Transverse colon (tissue), 4 donors: Measurements from ENCODE around the gene ARAP1. TPM values are rescaled to one million over a fixed set of nuclear protein-coding genes. Genes with fewer than 3 reads are reported as not detected.

Experiments
- DNase-seq: peaks from one replicate; pipeline ENCODE4 v3.0.0-alpha.2; 2019
- H3K27ac ChIP-seq, 4 donors: fragments of 200-600 bp; sonication (generic); 2 replicates each; pipeline ENCODE4 v1.5.1; 2016 to 2018; ENCODE audit warnings: inconsistent platforms in 4 of 4
- H3K27me3 ChIP-seq: fragments of 200-600 bp; sonication (generic); 2 replicates; pipeline ENCODE4 v1.5.1; 2017; ENCODE audit warnings: inconsistent platforms
- H3K36me3 ChIP-seq, 4 donors: fragments of 200-600 bp; sonication (generic); 2 replicates each; pipeline ENCODE4 v1.5.1; 2017 to 2019; ENCODE audit warnings: inconsistent platforms in 4 of 4
- H3K4me1 ChIP-seq, 4 donors: fragments of 200-600 bp; sonication (generic); 2 replicates each; pipeline ENCODE4 v1.5.1; 2017 to 2020; ENCODE audit warnings: inconsistent platforms in 4 of 4
- H3K4me3 ChIP-seq, 4 donors: fragments of 200-600 bp; sonication (generic); 1 replicate in 1 of 4; 2 replicates in 3 of 4; pipeline versions ENCODE4 v1.5.1 to v1.6.1; 2017 to 2019; ENCODE audit warnings: inconsistent platforms in 4 of 4
- H3K9me3 ChIP-seq, 2 donors: fragments of 200-600 bp; sonication (generic); 2 replicates each; pipeline ENCODE4 v1.5.1; 2017 to 2019; ENCODE audit warnings: inconsistent platforms in 2 of 2
- CTCF ChIP-seq, 5 experiments: fragments of 200-600 bp in 3 of 5; fragments of 450-650 bp in 2 of 5; sonication (generic) in 3 of 5; IDR thresholded peaks; 1 replicate in 2 of 5; 2 replicates in 3 of 5; pipeline ENCODE4 v1.5.1; 2016 to 2017; ENCODE audit warnings: antibody characterized with exemption in 5 of 5, inconsistent platforms in 3 of 5, mild to moderate bottlenecking in 2 of 5, moderate library complexity in 1 of 5
- EP300 ChIP-seq: sonication (generic); formaldehyde crosslinking; IDR thresholded peaks from one replicate; pipeline ENCODE4 v1.6.1; 2017; ENCODE audit warnings: antibody characterized with exemption, low read depth
- POLR2A ChIP-seq: fragments of 450-650 bp; IDR thresholded peaks from one replicate; pipeline ENCODE4 v1.6.1; 2016; ENCODE audit warnings: antibody characterized with exemption, mild to moderate bottlenecking, moderate library complexity
- POLR2AphosphoS5 ChIP-seq, 3 donors: sonication (generic); formaldehyde crosslinking; IDR thresholded peaks; one replicate each; pipeline ENCODE4 v1.6.1; 2016; ENCODE audit warnings: antibody characterized with exemption in 3 of 3
- WGBS, 2 donors: methylation state at CpG; one replicate each; pipeline ENCODE4 v1.1.5; 2018; ENCODE audit warnings: low coverage in 1 of 2; 5-methylcytosine and 5-hydroxymethylcytosine counted together
- in situ Hi-C, 4 donors: fragments of 200-750 bp; cut with MboI; loops; one replicate each; pipeline versions ENCODE4 v1.15.0 to v1.15.1; 2017; ENCODE audit warnings: low sequenced_read_pairs in 3 of 4, low pct_ligation_motif_present in 1 of 4, low pct_unique_long_range_greater_than_20kb in 1 of 4
- intact Hi-C: fragments of 100-400 bp; cut with DNase I; formaldehyde crosslinking; loops from one replicate; pipeline ENCODE4 v1.15.1; 2023; ENCODE audit warnings: low total_unique reads
- total RNA-seq, 4 donors: library from RNA; depleted of rRNA; stranded (reverse); fragments of >200 nt; gene quantifications; one replicate each; pipeline ENCODE4 v1.1.0, GENCODE V29; 2016

ARAP1 gene
- total RNA-seq, 4 donors from 2014 or later, result 99.4 to 233 (median 108) TPM

- H3K36me3 ChIP-seq, result peaks cover 0 to 44% (median 14%) of the 10 kb centered on the region in 4 donors
- H3K4me3 ChIP-seq, result no peak overlapping the region
- in situ Hi-C loops, result no loop called here
- H3K4me1 ChIP-seq, result peaks cover 0 to 7% (median 6%) of the 10 kb centered on the region in 4 donors
- intact Hi-C loops, result loop anchor here (5.0 kb wide), 1 partner anchor 1142 kb away; the partner anchor contains the start of gene KRTAP5-10
- no peak for DNase-seq
- WGBS, 2 donors, result 95 to 96% methylated on average over 3 to 20 of the region's 20 CpGs
- TF ChIP-seq CTCF (IDR thresholded peaks at IDR 0.05), result no peak
- TF ChIP-seq POLR2A, result no peak
- TF ChIP-seq POLR2AphosphoS5 (IDR thresholded peaks at IDR 0.05), result no peak
- no peak for TF ChIP-seq EP300
- H3K9me3 ChIP-seq, result no peaks in the 10 kb centered on the region
- H3K27me3 ChIP-seq, result no peaks in the 10 kb centered on the region
- no peak overlapping the region for H3K27ac ChIP-seq
Measured at GRCh38 chr11:72709478-72710238, 42.5 kb downstream of the ARAP1 start.

- Histone ChIP-seq H3K27ac (no peak overlapping the region), H3K4me1 (peaks cover 0 to 9% (median 3%) of the 10 kb centered on the region in 4 donors), H3K36me3 (peaks cover 0 to 44% (median 14%) of the 10 kb centered on the region in 4 donors), H3K9me3 (no peaks in the 10 kb centered on the region), H3K27me3 (no peaks in the 10 kb centered on the region), H3K4me3 (no peak overlapping the region)
- no peak for TF ChIP-seq POLR2A
- TF ChIP-seq EP300, result no peak
- TF ChIP-seq POLR2AphosphoS5 (IDR thresholded peaks at IDR 0.05), result no peak
- no peak for TF ChIP-seq CTCF (IDR thresholded peaks at IDR 0.05)
- WGBS, 2 donors, result 94% methylated on average over 6 of the region's 9 CpGs; no CpG with 5 or more reads in 1 of the 2 donors
- in situ Hi-C loops, result no loop called here
- intact Hi-C loops, result loop anchor here (5.0 kb wide), 1 partner anchor 1140 kb away; the partner anchor contains the start of gene KRTAP5-10
- no peak for DNase-seq
Measured at GRCh38 chr11:72707032-72707431, 45.2 kb downstream of the ARAP1 start.

GRCh38 chr11:72706579-72706978, 45.6 kb downstream of the ARAP1 start:
- no peak for TF ChIP-seq POLR2A
- TF ChIP-seq EP300, result no peak
- no peak for TF ChIP-seq POLR2AphosphoS5 (IDR thresholded peaks at IDR 0.05)
- TF ChIP-seq CTCF (IDR thresholded peaks at IDR 0.05), result no peak

GRCh38 chr11:72705442-72706365, 46.5 kb downstream of the ARAP1 start:
- Histone ChIP-seq H3K4me1 (peaks cover 0 to 9% (median 3%) of the 10 kb centered on the region in 4 donors), H3K36me3 (peaks cover 0 to 39% (median 15%) of the 10 kb centered on the region in 4 donors), H3K9me3 (no peaks in the 10 kb centered on the region), H3K4me3 (no peak overlapping the region), H3K27me3 (no peaks in the 10 kb centered on the region), H3K27ac (no peak overlapping the region)
- in situ Hi-C loops (no loop called here), intact Hi-C loops (loop anchor here (5.0 kb wide), 1 partner anchor 1138 kb away; the partner anchor contains the start of gene KRTAP5-10)
- no peak for DNase-seq
- WGBS, 2 donors, result 88 to 94% methylated on average over 2 to 12 of the region's 12 CpGs
- TF ChIP-seq POLR2A (no peak), CTCF (IDR thresholded peaks at IDR 0.05) (no peak), POLR2AphosphoS5 (IDR thresholded peaks at IDR 0.05) (no peak), EP300 (no peak)

More at GRCh38 chr11:72706579-72706978, 45.6 kb downstream of the ARAP1 start:
- no peak overlapping the region for H3K27ac ChIP-seq
- H3K9me3 ChIP-seq, result no peaks in the 10 kb centered on the region
- H3K36me3 ChIP-seq, result peaks cover 0 to 44% (median 14%) of the 10 kb centered on the region in 4 donors
- in situ Hi-C loops, result no loop called here
- no peaks in the 10 kb centered on the region for H3K27me3 ChIP-seq
- peaks cover 0 to 9% (median 3%) of the 10 kb centered on the region in 4 donors for H3K4me1 ChIP-seq
- intact Hi-C loops, result loop anchor here (5.0 kb wide), 1 partner anchor 1139 kb away; the partner anchor contains the start of gene KRTAP5-10
- 79% methylated on average over 5 of the region's 5 CpGs; no CpG with 5 or more reads in 1 of the 2 donors for WGBS, 2 donors
- DNase-seq, result no peak
- no peak overlapping the region for H3K4me3 ChIP-seq
